MM.1S (cell line): ENCODE data around the gene CD84.

Experiments used
- CTCF ChIP-seq: fragments of 300-600 bp; sonication (generic); IDR thresholded peaks from 2 replicates; pipeline ENCODE4 v1.5.1; 2016; ENCODE audit warnings: antibody characterized with exemption, low read length, mixed read lengths
- EZH2 ChIP-seq: fragments of 300-600 bp; sonication (generic); optimal IDR thresholded peaks from 2 replicates; pipeline ENCODE3; 2017; ENCODE audit warnings: low read depth, mild to moderate bottlenecking, antibody characterized with exemption, low read length, mixed read lengths
- EZH2phosphoT487 ChIP-seq: fragments of 300-600 bp; sonication (generic); IDR thresholded peaks from 2 replicates; pipeline ENCODE4 v1.6.1; 2018; ENCODE audit warnings: antibody characterized with exemption, low read length

DNA sequence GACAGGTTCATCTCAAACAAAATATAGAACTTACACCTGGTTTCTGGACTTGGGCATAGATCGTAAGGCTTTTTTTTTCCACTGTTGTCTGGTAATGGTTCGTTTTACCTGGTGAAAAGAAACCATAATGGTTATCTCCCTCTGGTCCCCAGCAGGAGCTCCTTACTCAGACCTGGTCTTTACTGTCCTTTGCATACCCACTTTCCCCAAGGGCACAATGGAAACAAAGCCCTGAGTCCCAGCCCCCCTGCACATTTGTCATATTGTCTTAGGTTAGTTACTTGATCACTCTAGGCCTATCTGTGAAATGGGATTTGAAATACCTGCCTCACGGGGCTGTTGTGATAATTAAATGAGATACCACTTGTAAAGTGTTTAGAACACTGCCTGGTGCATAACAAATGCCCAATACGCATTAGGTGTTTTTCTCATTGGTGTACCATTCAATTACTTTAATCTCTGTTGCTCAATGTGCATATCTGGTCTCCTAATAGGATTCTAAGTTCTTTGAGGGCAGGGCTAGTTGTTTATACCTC lies 40.5 kb upstream of the CD84 start:
- TF ChIP-seq CTCF (no peak), EZH2 (no peak), EZH2phosphoT487 (no peak)
